Activated CD4-positive, alpha-beta T cell treated with anti-CD3 and anti-CD28 coated beads, Interleukin-2, amount 50 U/mL, for 48 hours (primary cell): ENCODE measurements around the gene FDX1.

Source experiments
- DNase-seq, 2 experiments: peaks; one replicate each; pipeline ENCODE4 v3.0.0-alpha.2; 2020

The FDX1 gene

GRCh38 chr11:110469127-110469526 is 39.4 kb downstream of the FDX1 start:
- no peak for DNase-seq

- no peak for DNase-seq
These were observed 41.0 kb downstream of the FDX1 start for GRCh38 chr11:110470716-110471115.

DNA sequence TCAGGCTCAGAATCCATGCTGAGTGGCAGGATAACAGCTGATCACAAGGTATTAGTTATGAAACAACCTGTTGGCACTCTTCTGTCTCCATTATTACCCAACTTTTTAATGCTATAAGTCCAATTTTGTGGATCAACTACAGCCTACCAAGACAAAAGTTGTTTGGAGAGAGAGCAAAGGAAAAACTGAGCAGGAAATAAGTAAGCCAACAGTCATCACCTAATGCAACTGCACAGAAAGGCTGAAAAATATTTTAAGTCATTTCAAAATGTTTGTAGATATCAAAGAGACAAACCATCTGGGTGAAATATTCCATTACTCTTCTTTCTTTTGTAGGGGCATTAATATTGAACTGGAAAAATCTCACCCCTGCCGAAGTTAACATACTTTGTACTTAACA is 41.6 kb downstream of the FDX1 start:
- no peak for DNase-seq

DNA sequence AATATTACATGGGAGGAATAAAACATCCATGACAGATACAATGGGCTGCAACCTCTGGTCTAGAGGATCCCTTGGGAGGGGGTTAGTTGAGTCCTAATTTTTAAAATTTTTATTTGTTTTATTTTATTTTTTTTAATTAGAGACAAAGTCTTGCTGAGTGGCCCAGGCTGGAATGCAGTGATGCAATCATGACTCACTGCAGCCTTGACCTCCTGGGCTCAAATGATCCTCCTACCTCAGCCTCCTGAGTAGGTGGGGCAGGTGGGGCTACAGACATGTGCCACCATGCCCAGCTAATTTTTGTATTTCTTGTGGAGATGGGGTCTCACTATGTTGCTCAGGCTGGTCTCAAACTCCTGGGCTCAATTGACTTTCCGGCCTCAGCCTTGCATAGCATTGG is 43.1 kb downstream of the FDX1 start:
- no peak for DNase-seq

- no peak for DNase-seq
These were observed 44.0 kb downstream of the FDX1 start for GRCh38 chr11:110473706-110474105.

DNA sequence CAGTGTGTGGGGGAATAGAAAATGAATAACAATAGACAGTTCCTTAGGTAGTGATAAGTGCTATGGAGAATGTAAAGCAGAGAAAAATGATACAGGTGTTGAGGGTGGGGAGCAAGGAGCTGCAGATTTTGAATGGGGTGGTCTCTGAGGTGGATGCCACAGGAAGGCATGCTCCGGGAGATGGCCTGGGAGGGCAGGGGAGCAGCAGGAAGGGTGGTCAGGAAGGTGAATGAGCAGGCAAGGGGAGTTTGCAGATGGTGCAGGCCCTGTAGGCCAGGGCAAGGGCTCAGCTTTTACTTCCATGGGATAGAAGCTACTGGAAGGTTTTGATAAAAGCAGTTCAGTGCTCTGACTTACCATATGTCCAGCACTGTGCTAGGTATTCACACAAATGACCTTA is 44.8 kb downstream of the FDX1 start:
- DNase-seq, result no peak

DNA sequence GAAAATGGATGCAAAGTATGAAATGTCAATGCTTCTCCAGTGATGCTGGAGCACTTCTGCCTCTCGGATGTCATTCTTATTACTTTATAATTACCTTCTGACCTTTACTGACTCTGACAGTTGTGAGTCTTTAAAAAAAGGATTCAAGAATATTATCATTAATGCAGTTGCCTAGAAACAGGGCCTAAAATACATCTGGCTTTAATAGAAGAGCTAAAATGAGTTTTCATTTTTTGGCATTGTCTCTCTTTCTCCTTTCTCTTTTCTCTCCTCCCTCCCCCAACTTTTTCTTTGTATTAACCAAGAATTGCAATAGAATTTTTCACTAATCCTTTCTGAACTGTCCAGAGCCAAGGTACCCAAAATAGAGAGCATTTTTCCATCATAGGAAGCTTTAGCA is 45.9 kb downstream of the FDX1 start:
- DNase-seq, result no peak

GRCh38 chr11:110478410-110478809 is 48.7 kb downstream of the FDX1 start:
- no peak for DNase-seq

DNA sequence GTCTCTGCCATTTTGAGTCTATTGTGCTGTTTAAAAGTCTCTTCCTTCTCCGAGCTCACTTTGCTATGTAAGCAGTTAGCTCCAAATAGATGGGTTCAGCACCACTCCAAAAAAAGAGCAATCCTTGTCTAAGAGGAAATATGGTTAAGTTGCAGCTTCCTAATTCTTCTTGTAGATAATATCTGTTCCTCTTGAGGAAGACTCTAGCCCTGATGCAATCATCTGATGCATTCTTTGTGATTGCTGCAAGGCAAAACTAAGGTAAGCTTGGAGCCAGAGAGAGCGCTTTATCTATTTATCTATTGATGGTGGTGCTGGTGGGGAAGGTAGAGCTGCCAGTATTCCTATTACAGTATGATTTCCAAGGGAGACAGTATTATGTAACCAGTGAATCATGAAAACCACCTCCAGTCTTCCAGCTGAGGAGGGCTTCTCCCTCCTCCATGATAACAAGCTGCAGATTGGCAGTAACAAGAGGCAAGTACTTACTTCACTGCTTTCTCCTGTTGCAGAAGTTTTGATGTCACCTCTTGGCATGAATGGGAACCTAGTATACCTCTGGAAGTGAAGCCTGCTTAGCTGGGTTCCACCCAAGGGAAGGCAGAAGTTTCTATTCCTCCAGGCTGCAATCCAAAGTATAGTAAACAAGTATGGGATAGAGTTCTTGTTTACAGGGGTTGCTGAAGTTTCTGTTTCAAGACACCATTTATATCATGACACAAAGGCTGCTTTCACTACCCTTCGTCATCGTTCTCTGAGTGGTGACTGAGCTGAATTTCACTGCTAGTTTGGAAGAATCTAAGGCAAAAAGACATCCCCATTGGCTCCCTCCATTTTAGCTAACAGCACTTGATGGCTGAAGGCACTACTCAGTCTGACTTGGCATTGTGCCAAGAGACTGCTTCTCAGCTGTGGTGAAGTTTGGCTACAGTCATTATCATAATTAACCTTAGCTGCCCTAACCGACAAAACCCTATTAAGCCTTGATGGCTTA is 49.7 kb downstream of the FDX1 start:
- DNase-seq, result no peak

- no peak for DNase-seq
These were observed 51.8 kb downstream of the FDX1 start for GRCh38 chr11:110481523-110481922.

GRCh38 chr11:110486156-110486555 is 56.4 kb downstream of the FDX1 start:
- no peak for DNase-seq

- DNase-seq, result no peak
These were observed 58.7 kb downstream of the FDX1 start for GRCh38 chr11:110488446-110488845.

DNA sequence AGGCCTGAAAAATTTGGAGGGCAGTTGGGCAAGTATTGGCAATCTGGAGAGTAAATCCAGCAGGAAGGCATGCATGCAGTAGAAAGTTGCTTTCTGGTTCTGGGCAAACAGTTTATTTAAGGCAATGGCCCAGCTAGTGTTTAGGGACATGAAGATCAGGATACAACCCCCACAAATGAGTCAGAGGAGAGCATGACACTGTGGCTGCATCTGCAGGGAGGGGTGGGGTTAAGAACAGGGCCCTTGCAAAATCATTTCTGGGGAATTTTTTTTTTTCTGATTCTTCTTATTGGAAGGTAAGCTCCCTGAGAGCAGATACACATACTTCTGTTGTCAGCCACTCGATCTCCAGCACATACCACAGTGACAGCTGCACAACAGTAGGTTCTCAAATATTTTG is 61.1 kb downstream of the FDX1 start:
- no peak for DNase-seq

DNA sequence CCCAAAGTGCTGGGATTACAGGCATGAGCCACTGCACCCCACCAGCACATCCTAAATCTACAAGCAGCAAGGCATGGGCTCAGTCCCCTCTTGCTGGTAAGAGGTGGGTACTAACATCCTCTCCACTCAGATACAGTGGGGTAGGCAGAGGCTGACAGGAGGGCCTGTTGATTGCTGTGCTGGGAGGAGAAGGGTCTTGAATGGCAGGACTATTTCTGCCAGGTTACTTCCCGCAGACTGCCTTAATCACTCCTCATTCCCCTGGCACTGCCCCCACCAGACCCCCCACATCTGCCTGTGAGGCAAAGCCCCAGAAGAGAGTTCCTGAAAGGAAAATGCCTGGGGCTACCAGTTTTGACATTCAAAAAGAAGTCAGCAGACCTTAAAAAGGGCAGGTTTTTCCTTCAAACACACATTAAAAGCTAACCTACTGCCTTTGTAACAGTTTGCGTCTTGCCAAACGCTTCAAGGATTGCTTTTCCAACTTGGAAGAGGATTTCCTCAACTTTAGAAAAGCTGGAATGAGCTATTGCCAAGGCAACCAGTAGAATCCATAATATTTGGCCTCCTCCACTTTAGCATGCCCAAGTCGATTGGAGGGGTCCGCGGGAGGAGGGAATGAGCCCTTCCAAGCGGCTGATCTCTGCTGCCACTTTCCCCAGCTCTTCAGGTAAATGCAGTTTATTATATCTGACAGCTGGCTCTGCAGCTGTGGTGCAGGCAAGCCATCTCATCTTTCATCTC is 62.0 kb downstream of the FDX1 start:
- DNase-seq, result no peak

DNA sequence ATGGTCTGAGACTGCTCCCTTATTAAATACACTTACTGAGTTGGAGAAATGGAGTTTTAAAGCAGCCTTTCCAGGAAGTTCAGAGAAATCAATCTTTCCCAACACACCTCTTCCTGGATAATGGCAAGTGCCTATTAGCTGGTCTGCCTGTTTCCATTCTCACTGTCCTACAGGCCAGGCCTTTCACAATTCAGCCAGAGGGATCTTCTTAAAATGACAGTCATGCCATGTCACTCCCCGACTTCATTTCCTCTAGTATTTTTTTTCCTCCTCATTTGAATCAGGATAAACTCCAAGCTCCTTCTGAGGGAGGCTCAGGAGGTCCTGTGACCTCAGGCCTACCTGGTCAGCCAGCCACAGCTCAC is 62.6 kb downstream of the FDX1 start:
- no peak for DNase-seq

DNA sequence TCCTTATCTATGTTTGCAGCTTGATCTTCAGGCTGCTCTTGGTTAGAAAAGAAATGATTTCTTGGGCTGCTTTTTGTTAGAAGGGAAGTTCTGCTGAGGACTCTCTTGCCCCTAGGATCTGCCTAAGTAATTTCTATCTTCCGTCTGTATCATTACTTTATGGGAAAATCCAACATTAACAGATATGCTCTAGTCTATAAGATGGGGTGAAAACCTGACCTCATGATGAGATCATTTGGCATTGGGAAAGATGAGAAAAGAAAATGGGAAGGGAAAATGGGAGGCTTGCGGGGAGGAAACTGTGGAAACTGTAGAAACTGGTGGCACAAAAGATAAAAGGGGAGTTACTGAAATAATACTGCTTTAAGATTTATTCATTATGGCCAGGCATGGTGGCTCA is 63.6 kb downstream of the FDX1 start:
- no peak for DNase-seq

DNA sequence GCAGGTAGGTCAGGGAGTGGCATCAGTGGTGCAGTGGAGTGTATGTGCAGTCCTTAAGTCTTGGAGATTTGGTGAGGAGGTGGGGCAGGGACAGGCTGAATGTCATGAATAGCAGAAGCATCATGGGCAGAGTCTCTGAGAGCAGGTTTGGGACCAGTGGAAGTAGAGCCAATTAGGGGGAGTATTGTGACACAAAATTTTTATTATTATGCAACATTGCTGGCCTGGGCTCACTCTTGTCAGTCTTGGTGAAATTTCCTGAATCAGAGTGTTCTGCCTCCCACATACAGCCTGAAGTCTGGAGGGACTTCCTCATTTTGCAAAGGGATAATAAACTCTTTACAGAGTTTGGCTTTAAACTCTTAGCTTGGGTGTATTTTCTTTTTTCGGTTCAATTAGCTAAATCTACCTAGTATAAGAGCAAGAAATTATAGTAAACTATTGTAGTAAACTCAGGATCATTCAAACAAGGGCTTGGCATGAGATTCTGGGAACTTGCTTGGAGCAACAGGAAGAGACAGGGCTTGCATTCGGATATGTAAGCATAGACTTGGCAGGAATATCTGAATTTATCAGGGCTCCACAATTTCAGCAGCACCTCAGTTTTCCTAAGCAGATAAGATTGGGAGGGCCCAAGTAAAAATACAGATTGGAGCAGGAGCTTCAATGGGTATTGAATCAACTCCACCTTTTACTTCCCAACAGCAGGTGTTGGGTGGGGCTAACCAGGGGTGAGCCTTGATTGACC is 67.7 kb downstream of the FDX1 start:
- DNase-seq, result no peak

DNA sequence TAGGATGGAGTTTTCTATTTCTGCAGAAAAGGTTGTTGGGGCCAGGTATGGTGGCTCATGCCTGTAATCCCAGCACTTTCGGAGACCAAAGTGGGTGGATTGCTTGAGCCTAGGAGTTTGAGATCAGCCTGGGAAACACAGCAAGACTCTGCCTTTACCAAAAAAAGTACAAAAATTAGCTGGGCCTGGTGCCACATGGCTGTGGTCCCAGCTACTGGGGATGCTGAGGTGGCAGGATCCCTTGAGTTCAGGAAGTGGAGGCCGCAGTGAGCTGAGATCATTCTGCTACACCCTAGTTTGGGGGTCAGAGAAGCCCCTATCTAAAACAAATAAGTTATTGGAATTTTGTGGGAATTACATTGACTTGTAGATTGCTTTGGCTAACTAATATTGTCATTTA is 71.7 kb downstream of the FDX1 start:
- no peak for DNase-seq

- no peak for DNase-seq
These were observed 76.0 kb downstream of the FDX1 start for GRCh38 chr11:110505528-110506284.

DNA sequence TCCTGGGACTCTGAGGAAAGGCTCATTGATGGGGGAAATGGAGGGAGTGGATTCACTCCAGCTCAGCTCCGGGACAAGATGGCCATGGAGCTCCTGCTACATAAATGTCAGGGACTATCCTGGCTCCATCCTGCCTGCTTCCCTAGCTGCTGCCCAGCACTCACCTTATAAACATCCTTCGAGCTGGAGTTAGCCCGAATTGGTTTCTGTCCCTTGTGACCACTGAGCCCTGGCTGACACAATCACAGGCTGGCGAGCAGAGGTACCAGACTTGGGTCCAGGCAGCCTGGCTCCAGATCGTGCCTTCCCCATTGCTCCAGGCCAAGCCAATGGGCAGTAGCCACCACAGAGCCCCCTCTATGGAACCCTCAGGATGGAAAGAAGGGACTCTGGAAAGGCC is 77.6 kb downstream of the FDX1 start:
- DNase-seq, result no peak

DNA sequence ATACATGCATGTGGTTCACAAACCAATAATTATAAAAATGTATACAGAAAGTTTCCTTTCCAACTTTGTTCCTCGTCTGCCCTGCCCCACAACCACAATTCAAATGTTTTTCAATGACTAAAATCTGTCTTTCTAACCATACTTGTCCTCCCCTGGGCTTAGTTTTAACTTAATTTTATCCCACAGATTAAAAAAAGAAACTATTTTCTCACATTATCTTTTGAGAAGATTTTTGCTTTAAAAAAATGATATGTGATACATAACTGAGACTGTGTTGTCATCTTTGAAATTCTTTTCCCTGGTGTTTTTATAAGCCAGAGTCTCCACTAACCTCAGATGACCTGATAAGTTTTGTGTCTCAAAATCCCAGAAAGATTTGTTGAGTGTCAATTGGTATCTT is 79.0 kb downstream of the FDX1 start:
- DNase-seq, result no peak

DNA sequence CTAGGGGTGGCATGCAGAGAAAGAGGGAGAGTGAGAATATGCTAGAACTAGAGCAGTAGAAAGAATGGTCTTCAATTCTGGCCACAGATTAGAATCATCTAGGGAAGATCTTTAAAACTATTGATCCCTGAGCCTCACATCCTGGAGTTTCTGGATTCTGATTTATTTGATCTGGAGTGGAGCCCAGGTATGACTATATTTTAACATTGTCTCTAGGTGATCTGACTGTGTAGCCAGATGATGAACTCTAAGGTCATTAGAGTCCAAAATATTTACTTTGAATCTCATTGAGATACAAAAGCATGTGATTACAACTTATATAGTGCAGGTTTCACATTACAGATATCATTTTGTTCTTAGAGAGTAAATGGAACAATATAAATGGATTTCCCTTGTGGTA is 79.7 kb downstream of the FDX1 start:
- DNase-seq, result no peak

DNA sequence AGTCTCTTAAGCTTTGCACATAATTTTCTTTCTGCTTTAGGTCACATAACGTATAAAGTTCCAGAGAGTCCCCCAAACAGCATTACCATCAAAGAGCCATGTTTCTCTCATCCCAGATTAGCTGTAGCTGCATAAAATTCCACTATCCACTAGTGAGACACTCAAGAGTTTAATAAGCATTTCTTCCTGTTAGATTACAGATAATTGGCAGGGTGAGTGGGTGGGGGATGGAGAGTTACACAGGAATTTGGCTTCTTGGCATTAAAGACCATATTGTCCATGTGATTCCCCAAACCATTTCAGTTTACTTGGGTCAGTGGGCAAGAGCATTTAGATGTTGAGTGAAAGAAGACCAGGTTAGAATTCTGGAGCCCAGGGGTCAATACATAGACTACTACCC is 82.3 kb downstream of the FDX1 start:
- DNase-seq, result no peak
